ENCODE results near the gene PCDHB14. TPM values are rescaled to one million over a fixed set of nuclear protein-coding genes. Genes with fewer than 3 reads are reported as not detected.

Gene PCDHB14
- total RNA-seq, 1 experiment from 2014 or later, result 0.10 TPM

Other genes starting within 250 kb of the PCDHB14 start
- 0.10 and 0.30 TPM in 2 replicates for gene PCDHB1, start 172.0 kb upstream of the PCDHB14 start, total RNA-seq (2014; rRNA removed; shearing (Covaris generic))
- gene PCDHB2, start 128.7 kb upstream of the PCDHB14 start, total RNA-seq (2014; rRNA removed; shearing (Covaris generic)), result 0.69 and 1.9 TPM in 2 replicates
- gene PCDHB3, start 122.9 kb upstream of the PCDHB14 start, total RNA-seq (2014; rRNA removed; shearing (Covaris generic)), result 0.21 and 0.26 TPM in 2 replicates
- 0.35 and 0.41 TPM in 2 replicates for gene PCDHB4, start 101.5 kb upstream of the PCDHB14 start, total RNA-seq (2014; rRNA removed; shearing (Covaris generic))
- 0.07 TPM in 2 replicates for gene PCDHB5, start 88.1 kb upstream of the PCDHB14 start, total RNA-seq (2014; rRNA removed; shearing (Covaris generic))
- gene PCDHB6, start 73.3 kb upstream of the PCDHB14 start, total RNA-seq (2014; rRNA removed; shearing (Covaris generic)), result not detected in 2 replicates
- gene PCDHB7, start 50.7 kb upstream of the PCDHB14 start, total RNA-seq (2014; rRNA removed; shearing (Covaris generic)), result 0.03 TPM in 1 of 2 replicates, not detected in the other
- gene PCDHB8, start 45.6 kb upstream of the PCDHB14 start, total RNA-seq (2014; rRNA removed; shearing (Covaris generic)), result not detected in 2 replicates
- 0.03 and 0.07 TPM in 2 replicates for gene PCDHB16, start 41.0 kb upstream of the PCDHB14 start, total RNA-seq (2014; rRNA removed; shearing (Covaris generic))
- gene PCDHB9, start 36.2 kb upstream of the PCDHB14 start, total RNA-seq (2014; rRNA removed; shearing (Covaris generic)), result not detected in 2 replicates
- gene PCDHB10, start 31.0 kb upstream of the PCDHB14 start, total RNA-seq (2014; rRNA removed; shearing (Covaris generic)), result 0.03 and 0.33 TPM in 2 replicates
- 0.03 and 0.18 TPM in 2 replicates for gene PCDHB11, start 23.7 kb upstream of the PCDHB14 start, total RNA-seq (2014; rRNA removed; shearing (Covaris generic))
- not detected in 2 replicates for gene PCDHB12, start 14.6 kb upstream of the PCDHB14 start, total RNA-seq (2014; rRNA removed; shearing (Covaris generic))
- gene PCDHB13, start 9.4 kb upstream of the PCDHB14 start, total RNA-seq (2014; rRNA removed; shearing (Covaris generic)), result 0.03 TPM in 1 of 2 replicates, not detected in the other
- not detected in 2 replicates for gene PCDHB15, start 22.1 kb downstream of the PCDHB14 start, total RNA-seq (2014; rRNA removed; shearing (Covaris generic))
- gene SLC25A2, start 80.7 kb downstream of the PCDHB14 start, total RNA-seq (2014; rRNA removed; shearing (Covaris generic)), result 0.14 TPM in 1 of 2 replicates, not detected in the other
- 39.5 and 41.8 TPM in 2 replicates for gene TAF7, start 97.4 kb downstream of the PCDHB14 start, total RNA-seq (2014; rRNA removed; shearing (Covaris generic))
- gene PCDHGA1, start 107.2 kb downstream of the PCDHB14 start, total RNA-seq (2014; rRNA removed; shearing (Covaris generic)), result not detected in 2 replicates
- not detected in 2 replicates for gene PCDHGA2, start 115.4 kb downstream of the PCDHB14 start, total RNA-seq (2014; rRNA removed; shearing (Covaris generic))
- 0.14 TPM in 1 of 2 replicates, not detected in the other for gene PCDHGA3, start 120.5 kb downstream of the PCDHB14 start, total RNA-seq (2014; rRNA removed; shearing (Covaris generic))
- gene PCDHGB1, start 126.8 kb downstream of the PCDHB14 start, total RNA-seq (2014; rRNA removed; shearing (Covaris generic)), result not detected in 2 replicates
- 0.03 TPM in 1 of 2 replicates, not detected in the other for gene PCDHGA4, start 131.7 kb downstream of the PCDHB14 start, total RNA-seq (2014; rRNA removed; shearing (Covaris generic))
- gene PCDHGB2, start 136.7 kb downstream of the PCDHB14 start, total RNA-seq (2014; rRNA removed; shearing (Covaris generic)), result 0.03 TPM in 1 of 2 replicates, not detected in the other
- not detected in 2 replicates for gene PCDHGA5, start 140.8 kb downstream of the PCDHB14 start, total RNA-seq (2014; rRNA removed; shearing (Covaris generic))
- gene PCDHGB3, start 146.9 kb downstream of the PCDHB14 start, total RNA-seq (2014; rRNA removed; shearing (Covaris generic)), result 0.26 TPM in 1 of 2 replicates, not detected in the other
- 0.04 TPM in 1 of 2 replicates, not detected in the other for gene PCDHGA6, start 150.5 kb downstream of the PCDHB14 start, total RNA-seq (2014; rRNA removed; shearing (Covaris generic))
- gene PCDHGA7, start 159.4 kb downstream of the PCDHB14 start, total RNA-seq (2014; rRNA removed; shearing (Covaris generic)), result not detected in 2 replicates
- gene PCDHGB4, start 164.4 kb downstream of the PCDHB14 start, total RNA-seq (2014; rRNA removed; shearing (Covaris generic)), result 0.66 and 1.4 TPM in 2 replicates
- gene PCDHGA8, start 169.3 kb downstream of the PCDHB14 start, total RNA-seq (2014; rRNA removed; shearing (Covaris generic)), result 0.22 TPM in 1 of 2 replicates, not detected in the other
- not detected in 2 replicates for gene PCDHGB5, start 174.6 kb downstream of the PCDHB14 start, total RNA-seq (2014; rRNA removed; shearing (Covaris generic))
- gene PCDHGA9, start 179.4 kb downstream of the PCDHB14 start, total RNA-seq (2014; rRNA removed; shearing (Covaris generic)), result 0.04 and 0.10 TPM in 2 replicates
- gene PCDHGB6, start 184.7 kb downstream of the PCDHB14 start, total RNA-seq (2014; rRNA removed; shearing (Covaris generic)), result 1.7 and 1.9 TPM in 2 replicates
- gene PCDHGA10, start 189.6 kb downstream of the PCDHB14 start, total RNA-seq (2014; rRNA removed; shearing (Covaris generic)), result 0.35 and 0.78 TPM in 2 replicates
- 4.4 and 4.6 TPM in 2 replicates for gene PCDHGB7, start 194.3 kb downstream of the PCDHB14 start, total RNA-seq (2014; rRNA removed; shearing (Covaris generic))
- gene PCDHGA11, start 197.7 kb downstream of the PCDHB14 start, total RNA-seq (2014; rRNA removed; shearing (Covaris generic)), result 0.21 and 0.30 TPM in 2 replicates
- gene PCDHGA12, start 207.2 kb downstream of the PCDHB14 start, total RNA-seq (2014; rRNA removed; shearing (Covaris generic)), result 0.10 and 0.44 TPM in 2 replicates